Prostate gland (tissue), 2 donors: Measurements from ENCODE around the gene TRIP13. TPM values are rescaled to one million over a fixed set of nuclear protein-coding genes. Genes with fewer than 3 reads are reported as not detected.

Experiments
- DNase-seq: peaks from one replicate; pipeline ENCODE4 v3.0.0-alpha.2; 2019; ENCODE audit warnings: low spot score
- H3K27ac ChIP-seq, 2 donors: fragments of 200-600 bp; sonication (generic); 2 replicates each; pipeline ENCODE4 v1.5.1; 2017 to 2019
- H3K27me3 ChIP-seq: fragments of 200-600 bp; sonication (generic); replicated peaks from 2 replicates; pipeline ENCODE4 v1.5.1; 2019; ENCODE audit not compliant: insufficient read depth
- H3K36me3 ChIP-seq, 2 donors: fragments of 200-600 bp; sonication (generic); 1 replicate in 1 of 2; 2 replicates in 1 of 2; pipeline versions ENCODE4 v1.5.1 to v1.8.1; 2017 to 2019
- H3K4me1 ChIP-seq: fragments of 200-600 bp; sonication (generic); replicated peaks from 2 replicates; pipeline ENCODE4 v1.5.1; 2019
- H3K4me3 ChIP-seq, 2 donors: fragments of 200-600 bp; sonication (generic); 2 replicates each; pipeline ENCODE4 v1.5.1; 2017 to 2019
- H3K9me3 ChIP-seq: fragments of 200-600 bp; sonication (generic); 2 replicates; pipeline ENCODE4 v1.5.1; 2017
- POLR2A ChIP-seq: fragments of 450-650 bp; IDR thresholded peaks from one replicate; pipeline ENCODE4 v1.6.1; 2016; ENCODE audit warnings: antibody characterized with exemption, mild to moderate bottlenecking
- POLR2AphosphoS5 ChIP-seq: sonication (generic); formaldehyde crosslinking; IDR thresholded peaks from one replicate; pipeline ENCODE4 v1.6.1; 2017; ENCODE audit warnings: antibody characterized with exemption
- WGBS: methylation state at CpG from one replicate; pipeline ENCODE4 v1.1.5; 2018; 5-methylcytosine and 5-hydroxymethylcytosine counted together
- intact Hi-C: fragments of 100-400 bp; cut with DNase I; formaldehyde crosslinking; loops from one replicate; pipeline ENCODE4 v1.14.2; 2022
- total RNA-seq, 2 donors: library from RNA; depleted of rRNA; stranded (reverse); fragments of >200 nt; gene quantifications; one replicate each; pipeline ENCODE4 v1.1.0, GENCODE V29; 2016
- TF ChIP-seq, protein P1 (sequence below), 4 experiments: fragments of 200-600 bp in 2 of 4; fragments of 450-650 bp in 2 of 4; sonication (generic) in 2 of 4; IDR thresholded peaks; 1 replicate in 3 of 4; 2 replicates in 1 of 4; pipeline ENCODE4 v1.5.1; 2016 to 2019; ENCODE audit warnings: antibody characterized with exemption in 4 of 4, mild to moderate bottlenecking in 2 of 4, moderate library complexity in 2 of 4

TRIP13 gene
- total RNA-seq, 2 donors from 2014 or later = 1.8 to 11.9 TPM

DNA sequence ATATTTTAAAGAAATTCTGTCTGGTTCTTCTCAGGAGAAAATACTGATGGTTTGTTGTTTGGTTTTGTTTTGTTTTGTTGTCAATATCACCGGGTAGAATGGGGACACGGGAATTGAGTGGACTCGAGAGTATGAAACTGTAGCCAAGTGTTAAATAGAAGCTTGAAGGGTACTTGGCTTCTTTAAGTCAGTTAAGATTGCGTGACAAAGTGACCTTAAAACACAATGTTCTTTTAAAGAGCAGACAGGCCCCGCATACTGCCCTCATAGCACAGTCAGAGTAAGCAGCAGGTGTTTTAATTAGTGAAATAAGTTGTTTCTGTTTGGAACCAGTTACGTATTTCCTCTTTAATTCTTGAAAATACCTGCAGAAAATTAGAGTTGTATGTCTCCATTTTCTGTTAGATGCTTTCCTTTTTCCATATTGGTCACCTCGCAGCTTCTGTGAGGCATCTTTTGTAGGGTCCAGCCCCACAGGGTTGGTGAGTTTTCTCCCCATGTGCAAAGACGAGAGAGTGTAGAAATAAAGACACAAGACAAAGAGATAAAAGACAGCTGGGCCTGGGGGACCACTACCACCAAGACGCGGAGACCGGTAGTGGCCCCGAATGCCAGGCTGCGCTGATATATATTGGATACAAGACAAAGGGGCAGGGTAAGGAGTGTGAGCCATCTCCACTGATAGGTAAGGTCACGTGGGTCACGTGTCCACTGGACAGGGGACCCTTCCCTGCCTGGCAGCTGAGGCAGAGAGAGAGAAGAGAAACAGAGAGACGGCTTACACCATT, 9.6 kb downstream of the TRIP13 start:
- DNase-seq = no peak
- Histone ChIP-seq H3K36me3 (no peaks in the 10 kb centered on the region), H3K4me3 (no peak overlapping the region), H3K27ac (no peak overlapping the region), H3K4me1 (no peaks in the 10 kb centered on the region), H3K27me3 (no peaks in the 10 kb centered on the region), H3K9me3 (no peaks in the 10 kb centered on the region)
- intact Hi-C loops = loop anchor here (2.0 kb wide), 1 partner anchor 232 kb away; no protein-coding TSS in a partner anchor
- WGBS = 89% methylated on average over 16 of the region's 16 CpGs
- no peak for TF ChIP-seq POLR2AphosphoS5
- TF ChIP-seq, protein P1, sequence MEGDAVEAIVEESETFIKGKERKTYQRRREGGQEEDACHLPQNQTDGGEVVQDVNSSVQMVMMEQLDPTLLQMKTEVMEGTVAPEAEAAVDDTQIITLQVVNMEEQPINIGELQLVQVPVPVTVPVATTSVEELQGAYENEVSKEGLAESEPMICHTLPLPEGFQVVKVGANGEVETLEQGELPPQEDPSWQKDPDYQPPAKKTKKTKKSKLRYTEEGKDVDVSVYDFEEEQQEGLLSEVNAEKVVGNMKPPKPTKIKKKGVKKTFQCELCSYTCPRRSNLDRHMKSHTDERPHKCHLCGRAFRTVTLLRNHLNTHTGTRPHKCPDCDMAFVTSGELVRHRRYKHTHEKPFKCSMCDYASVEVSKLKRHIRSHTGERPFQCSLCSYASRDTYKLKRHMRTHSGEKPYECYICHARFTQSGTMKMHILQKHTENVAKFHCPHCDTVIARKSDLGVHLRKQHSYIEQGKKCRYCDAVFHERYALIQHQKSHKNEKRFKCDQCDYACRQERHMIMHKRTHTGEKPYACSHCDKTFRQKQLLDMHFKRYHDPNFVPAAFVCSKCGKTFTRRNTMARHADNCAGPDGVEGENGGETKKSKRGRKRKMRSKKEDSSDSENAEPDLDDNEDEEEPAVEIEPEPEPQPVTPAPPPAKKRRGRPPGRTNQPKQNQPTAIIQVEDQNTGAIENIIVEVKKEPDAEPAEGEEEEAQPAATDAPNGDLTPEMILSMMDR (IDR thresholded peaks at IDR 0.05) = no peak
- TF ChIP-seq POLR2A = no peak

DNA sequence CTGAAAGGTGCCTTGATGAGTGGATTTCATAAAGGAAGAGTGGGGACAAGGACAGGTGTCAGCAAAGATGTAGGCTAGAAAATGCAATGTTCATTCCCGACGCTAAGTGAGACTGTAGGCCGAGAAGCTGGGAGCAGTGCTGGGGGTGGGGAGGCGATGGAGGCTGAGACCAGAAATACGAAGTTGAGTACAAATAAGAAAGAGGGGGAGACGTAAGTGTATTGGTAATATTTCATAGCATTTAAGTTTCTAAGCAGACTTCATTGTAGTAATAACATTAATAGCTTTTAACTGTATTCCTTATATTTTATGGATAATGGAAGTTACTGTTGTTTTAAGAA, 11.0 kb downstream of the TRIP13 start:
- Histone ChIP-seq H3K4me1 (no peaks in the 10 kb centered on the region), H3K27me3 (no peaks in the 10 kb centered on the region), H3K9me3 (no peaks in the 10 kb centered on the region), H3K36me3 (no peaks in the 10 kb centered on the region), H3K27ac (no peak overlapping the region), H3K4me3 (no peak overlapping the region)
- DNase-seq = no peak
- TF ChIP-seq POLR2A = no peak
- TF ChIP-seq, protein P1 (IDR thresholded peaks at IDR 0.05) = no peak
- no peak for TF ChIP-seq POLR2AphosphoS5
- intact Hi-C loops = loop anchor here (2.0 kb wide), 1 partner anchor 233 kb away; no protein-coding TSS in a partner anchor
- 95% methylated on average over 6 of the region's 6 CpGs for WGBS

DNA sequence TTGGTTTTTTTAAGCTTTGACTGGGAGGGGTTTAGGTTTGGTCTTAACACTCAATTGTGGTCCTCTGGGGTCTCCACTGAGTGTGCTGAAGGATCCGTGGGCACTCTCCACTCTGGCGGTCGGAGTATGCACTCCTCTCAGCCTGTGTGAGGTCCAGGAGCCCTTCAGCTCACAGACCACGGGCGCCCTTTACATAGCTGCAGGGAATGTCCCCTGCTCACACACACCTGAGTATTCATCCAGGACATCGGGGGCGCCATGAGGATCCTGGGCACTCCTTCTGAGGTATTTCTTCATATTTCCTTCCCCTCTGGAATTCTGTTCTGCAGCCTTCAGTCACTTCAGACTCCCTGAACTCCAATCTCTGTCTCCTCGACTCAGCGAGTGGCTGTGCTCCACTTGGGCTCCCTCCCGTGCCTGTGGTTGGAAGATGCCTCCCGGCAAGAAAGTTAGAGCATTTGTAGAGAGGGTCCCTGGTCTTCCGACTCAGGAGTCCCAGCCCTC, 12.5 kb downstream of the TRIP13 start:
- DNase-seq = no peak
- H3K36me3 ChIP-seq = no peaks in the 10 kb centered on the region
- no peak overlapping the region for H3K4me3 ChIP-seq
- no peaks in the 10 kb centered on the region for H3K27me3 ChIP-seq
- intact Hi-C loops = no loop called here
- no peak overlapping the region for H3K27ac ChIP-seq
- no peaks in the 10 kb centered on the region for H3K9me3 ChIP-seq
- H3K4me1 ChIP-seq = no peaks in the 10 kb centered on the region
- WGBS = 96% methylated on average over 12 of the region's 12 CpGs
- TF ChIP-seq POLR2AphosphoS5 (no peak), POLR2A (no peak)
- TF ChIP-seq, protein P1 (IDR thresholded peaks at IDR 0.05) = no peak

DNA sequence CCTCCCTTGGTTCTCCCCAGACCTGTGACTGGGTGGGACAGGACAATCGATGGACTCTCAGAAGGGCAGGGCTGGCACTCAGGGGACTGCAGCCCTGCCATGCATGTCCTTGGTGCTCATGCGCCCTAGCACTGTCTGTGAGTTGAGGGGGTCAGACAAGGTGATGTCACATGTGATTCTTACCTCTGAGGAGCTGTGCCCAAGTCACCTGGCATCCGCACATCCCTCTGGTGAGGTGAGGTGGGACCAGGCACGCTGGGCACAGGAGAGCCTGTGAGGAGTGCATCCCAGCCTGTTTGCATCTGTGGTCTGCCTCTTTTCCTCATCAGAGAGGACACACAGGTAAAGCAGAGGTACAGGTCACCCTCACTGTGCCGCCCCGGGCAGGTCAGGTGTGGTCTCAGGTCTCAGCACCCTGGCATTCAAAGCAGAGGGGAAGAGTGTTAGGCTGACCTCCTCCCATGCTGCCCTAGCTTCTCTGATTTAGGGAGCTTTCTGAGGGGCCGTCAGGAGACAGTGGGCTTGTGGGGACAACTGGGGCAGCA, 14.8 kb downstream of the TRIP13 start:
- Histone ChIP-seq H3K4me1 (no peaks in the 10 kb centered on the region), H3K9me3 (no peaks in the 10 kb centered on the region), H3K27me3 (no peaks in the 10 kb centered on the region), H3K4me3 (no peak overlapping the region), H3K36me3 (no peaks in the 10 kb centered on the region), H3K27ac (no peak overlapping the region)
- TF ChIP-seq, protein P1 (IDR thresholded peaks at IDR 0.05) = no peak
- TF ChIP-seq POLR2A (no peak), POLR2AphosphoS5 (no peak)
- intact Hi-C loops = no loop called here
- 95% methylated on average over 7 of the region's 7 CpGs for WGBS
- no peak for DNase-seq
